ENCODE data around the gene PLXDC1. TPM values are rescaled to one million over a fixed set of nuclear protein-coding genes. Genes with fewer than 3 reads are reported as not detected.
A peak's percentile ranks its signal among the peaks of the same experiment; 100 is the strongest.

The PLXDC1 gene
- total RNA-seq, 1 experiment from 2014 or later: 2.0 TPM

GRCh38 chr17:39062846-39063680 lies 88.4 kb downstream of the PLXDC1 start:
- no peak overlapping the region for H2AFZ ChIP-seq (ENCODE audit: low read length)
- peak overlapping the region; percentile 20 for H3K4me2 ChIP-seq (ENCODE audit: insufficient read depth, insufficient read length, low read length)
- peaks cover 24 to 27% of the 10 kb centered on the region in 2 experiments for H3K4me1 Mint-ChIP-seq

More at GRCh38 chr17:39062846-39063680, 88.4 kb downstream of the PLXDC1 start:
- no peak overlapping the region for H3K4ac ChIP-seq (ENCODE audit: low read depth, low read length)
- no peaks in the 10 kb centered on the region for H3K9me3 Mint-ChIP-seq
- WGBS (ENCODE audit: extremely low coverage, insufficient read length, low lambda C conversion rate): no CpG with 5 or more reads among the region's 8 CpGs
- no peaks in the 10 kb centered on the region; the same call in 1 of the 2 replicates for H3K27me3 Mint-ChIP-seq (ENCODE audit: low read depth)
- no peak overlapping the region for H3T11ph ChIP-seq (ENCODE audit: low read length)
- H3K23ac ChIP-seq (ENCODE audit: insufficient read length, low read depth, low read length): no peak overlapping the region
- no peaks in the 10 kb centered on the region for H3K23me2 ChIP-seq (ENCODE audit: insufficient read length, low read depth, low read length, poor library complexity, severe bottlenecking)
- H2BK20ac ChIP-seq (ENCODE audit: low read depth, low read length, poor library complexity, severe bottlenecking): no peak overlapping the region
- H3K27me3 ChIP-seq (ENCODE audit: insufficient read depth, low read length): no peaks in the 10 kb centered on the region
- H2BK15ac ChIP-seq (ENCODE audit: low read depth, low read length): no peak overlapping the region
- DNase-seq: no peak
- H3K79me1 ChIP-seq (ENCODE audit: insufficient read depth, low read depth, low read length, poor library complexity, severe bottlenecking): no peaks in the 10 kb centered on the region
- H4K91ac ChIP-seq (ENCODE audit: insufficient read length, low read depth, low read length): no peak overlapping the region
- no peak overlapping the region for H2BK12ac ChIP-seq (ENCODE audit: insufficient read length, low read depth, low read length)
- no peak overlapping the region for H3K18ac ChIP-seq (ENCODE audit: insufficient read length, low read depth, low read length)
- no peaks in the 10 kb centered on the region for H4K20me1 ChIP-seq (ENCODE audit: control insufficient read depth, insufficient read depth, insufficient read length)
- no peaks in the 10 kb centered on the region for H3K79me2 ChIP-seq (ENCODE audit: insufficient read depth, low read length)
- H3K56ac ChIP-seq (ENCODE audit: insufficient read length, low read depth, low read length): no peak overlapping the region
- no peak overlapping the region for H3K9ac ChIP-seq (ENCODE audit: extremely low read depth, insufficient read length, low read length)
- peak overlapping the region in 1 of 2 experiments; percentile 19; a peak in 2 of 5 replicates for H3K4me3 Mint-ChIP-seq
- H2BK5ac ChIP-seq (ENCODE audit: insufficient read length, low read length): no peak overlapping the region
- no peak overlapping the region for H4K5ac ChIP-seq (ENCODE audit: insufficient read length, low read depth, low read length)
- no peaks in the 10 kb centered on the region for H3K9me3 ChIP-seq (ENCODE audit: control insufficient read depth, low read depth, low read length)
- H3K27ac ChIP-seq (ENCODE audit: insufficient read length, low read depth, low read length): no peak overlapping the region
- no peak overlapping the region for H4K8ac ChIP-seq (replicated peaks; ENCODE audit: insufficient read length, low read depth, low read length)
- H3K36me3 Mint-ChIP-seq (ENCODE audit: insufficient read depth in 1 of 3, low read depth in 3 of 3): no peaks in the 10 kb centered on the region
- H2AK5ac ChIP-seq (ENCODE audit: insufficient read length, low read length): no peak overlapping the region
- no peak overlapping the region for H2BK120ac ChIP-seq (ENCODE audit: low read depth, low read length, poor library complexity, severe bottlenecking)
- H3K27ac Mint-ChIP-seq: peak overlapping the region in 1 of 3 experiments; percentile 63; a peak in 2 of 7 replicates
- no peak for TF ChIP-seq CTCF (conservative IDR thresholded peaks at IDR 0.05)
- peaks cover 9% of the 10 kb centered on the region; the same call in 1 of the 2 replicates for H3K4me1 ChIP-seq (ENCODE audit: insufficient read depth, low read length)
- no peak overlapping the region for H3K14ac ChIP-seq (ENCODE audit: insufficient read depth, low read length)
